Panc1 (cell line): Measurements from ENCODE around the gene KAZN.

Source experiments
- CTCF ChIP-seq: fragments of 450-650 bp; IDR thresholded peaks from 2 replicates; pipeline ENCODE4 v1.5.1; 2017; ENCODE audit warnings: mild to moderate bottlenecking
- POLR2AphosphoS5 ChIP-seq: IDR thresholded peaks from 2 replicates; pipeline ENCODE4 v1.6.1; 2012; ENCODE audit warnings: mild to moderate bottlenecking, low read depth, low read length, moderate library complexity
- REST ChIP-seq, 2 experiments: IDR thresholded peaks; 2 replicates each; pipeline ENCODE4 v1.6.1; 2011 to 2012; ENCODE audit warnings: low read depth in 2 of 2, control low read depth in 1 of 2, low read length in 1 of 2, mild to moderate bottlenecking in 1 of 2, moderate library complexity in 1 of 2; ENCODE audit not compliant: insufficient read depth in 1 of 2
- SIN3A ChIP-seq: IDR thresholded peaks from 2 replicates; pipeline ENCODE4 v1.6.1; 2012; ENCODE audit warnings: low read depth, mild to moderate bottlenecking, low read length, moderate library complexity, borderline replicate concordance; ENCODE audit not compliant: insufficient read depth
- TCF7L2 ChIP-seq: IDR thresholded peaks from 2 replicates; pipeline ENCODE4 v1.6.1; 2011; ENCODE audit warnings: mild to moderate bottlenecking, low read depth, low read length, inconsistent platforms

GRCh38 chr1:15128077-15128476 is 529.6 kb downstream of the KAZN start:
- TF ChIP-seq SIN3A (no peak), CTCF (no peak), POLR2AphosphoS5 (no peak), REST (IDR thresholded peaks at IDR 0.05; ENCODE audit: insufficient read depth in 1 of 2, low read depth in 2 of 2, low read length in 1 of 2) (no peak), TCF7L2 (no peak)
